PC-9 (cell line): Measurements from ENCODE around the gene MAGI1. TPM values are rescaled to one million over a fixed set of nuclear protein-coding genes. Genes with fewer than 3 reads are reported as not detected.

ENCODE experiments used
- BruUV-seq: library from RNA; stranded (reverse); fragments of 400-500 nt; replicated peaks from 2 replicates; lab custom pipeline; 2021; lab: Mats Ljungman, UMichigan
- CTCF ChIA-PET: fragments of 300-600 bp; sonication (Branson Sonifier 250); formaldehyde crosslinking; loops from one replicate; lab custom pipeline; 2022; ENCODE audit warnings: antibody characterized with exemption; lab: Charles Lee
- POLR2A ChIA-PET: fragments of 300-600 bp; sonication (Branson Sonifier 250); formaldehyde crosslinking; loops from one replicate; lab custom pipeline; 2022; ENCODE audit warnings: antibody characterized with exemption; ENCODE audit not compliant: unreplicated experiment; lab: Charles Lee
- DNase-seq, 2 experiments: peaks; one replicate each; pipeline versions ENCODE4 v3.0.0 to v3.0.0-alpha.2; 2015 to 2022; ENCODE audit warnings: mixed read lengths in 1 of 2
- H2AFZ ChIP-seq: fragments of 200-600 bp; sonication (generic); 2 replicates; pipeline ENCODE4 v1.8.1; 2017; ENCODE audit warnings: antibody characterized with exemption
- H3F3A ChIP-seq: fragments of 200-600 bp; sonication (generic); 2 replicates; pipeline ENCODE4 v1.8.1; 2017; ENCODE audit warnings: antibody characterized with exemption, mild to moderate bottlenecking, low read depth; ENCODE audit not compliant: insufficient read depth
- H3K27ac ChIP-seq: fragments of 200-600 bp; sonication (generic); 2 replicates; pipeline ENCODE4 v1.6.1; 2016; ENCODE audit warnings: mixed run types
- H3K27me3 ChIP-seq: fragments of 200-600 bp; sonication (generic); 2 replicates; pipeline ENCODE4 v1.6.1; 2016; ENCODE audit warnings: low read depth, mixed run types; ENCODE audit not compliant: insufficient read depth
- H3K36me3 ChIP-seq: fragments of 200-600 bp; sonication (generic); 2 replicates; pipeline ENCODE4 v1.6.1; 2016; ENCODE audit warnings: low read depth, mixed run types
- H3K4me1 ChIP-seq: fragments of 200-600 bp; sonication (generic); replicated peaks from 2 replicates; pipeline ENCODE4 v1.6.1; 2016; ENCODE audit warnings: mixed run types; ENCODE audit not compliant: insufficient read depth
- H3K4me2 ChIP-seq: fragments of 200-600 bp; sonication (generic); 2 replicates; pipeline ENCODE4 v1.6.1; 2017; ENCODE audit warnings: mixed run types
- H3K4me3 ChIP-seq: fragments of 200-600 bp; sonication (generic); 2 replicates; pipeline ENCODE4 v1.6.1; 2016; ENCODE audit warnings: mixed run types
- H3K79me2 ChIP-seq: fragments of 200-600 bp; sonication (generic); 2 replicates; pipeline ENCODE4 v1.6.1; 2017; ENCODE audit warnings: low read depth, mixed run types
- H3K9me2 ChIP-seq: fragments of 200-600 bp; sonication (generic); 2 replicates; pipeline ENCODE4 v1.8.1; 2017; ENCODE audit warnings: mild to moderate bottlenecking; ENCODE audit not compliant: insufficient read depth
- H3K9me3 ChIP-seq: fragments of 200-600 bp; sonication (generic); 2 replicates; pipeline ENCODE4 v1.8.1; 2016; ENCODE audit warnings: low read depth; ENCODE audit not compliant: insufficient read depth
- H4K20me1 ChIP-seq: fragments of 200-600 bp; sonication (generic); 2 replicates; pipeline ENCODE4 v1.8.1; 2017; ENCODE audit not compliant: insufficient read depth
- CTCF ChIP-seq: fragments of 200-600 bp; sonication (generic); conservative IDR thresholded peaks from 2 replicates; pipeline ENCODE4 v1.6.1; 2017; ENCODE audit warnings: mixed run types, antibody characterized with exemption, mild to moderate bottlenecking, moderate library complexity
- EZH2 ChIP-seq: fragments of 200-600 bp; sonication (generic); IDR thresholded peaks from 2 replicates; pipeline ENCODE4 v1.8.0; 2017; ENCODE audit warnings: antibody characterized with exemption, low read depth
- intact Hi-C: fragments of 100-400 bp; cut with micrococcal nuclease; formaldehyde crosslinking; loops from one replicate; pipeline ENCODE4 v1.10.0; 2022; ENCODE audit not compliant: unreplicated experiment
- total RNA-seq: library from RNA; stranded (reverse); gene quantifications from 2 replicates; pipeline ENCODE4 v1.2.3, GENCODE V29; 2021

Gene MAGI1
- total RNA-seq, 1 experiment from 2014 or later: 23.3 TPM

- H3K4me1 ChIP-seq: peaks cover 15% of the 10 kb centered on the region
- no peak for TF ChIP-seq EZH2
- TF ChIP-seq CTCF: no peak
- intact Hi-C loops: no loop called here
- H3K36me3 ChIP-seq: no peaks in the 10 kb centered on the region
- H3K79me2 ChIP-seq: peaks cover 14% of the 10 kb centered on the region; the same call in 1 of the 2 replicates
- no peak overlapping the region for H3K4me2 ChIP-seq
- ChIA-PET POLR2A (no interaction called here), CTCF (no interaction called here)
- no peaks in the 10 kb centered on the region for H3K9me2 ChIP-seq
- DNase-seq: no peak
- peaks cover 5% of the 10 kb centered on the region for H3F3A ChIP-seq
- no peak overlapping the region for H3K27ac ChIP-seq
- H3K27me3 ChIP-seq: no peaks in the 10 kb centered on the region
- no peak overlapping the region for H2AFZ ChIP-seq
- no peaks in the 10 kb centered on the region for H4K20me1 ChIP-seq
- no peaks in the 10 kb centered on the region; the same call in 1 of the 2 replicates for H3K9me3 ChIP-seq
- no peak overlapping the region for H3K4me3 ChIP-seq
- no TSS peak for BruUV-seq
Observed at GRCh38 chr3:65930648-65931047, 108.1 kb downstream of the MAGI1 start.

DNA sequence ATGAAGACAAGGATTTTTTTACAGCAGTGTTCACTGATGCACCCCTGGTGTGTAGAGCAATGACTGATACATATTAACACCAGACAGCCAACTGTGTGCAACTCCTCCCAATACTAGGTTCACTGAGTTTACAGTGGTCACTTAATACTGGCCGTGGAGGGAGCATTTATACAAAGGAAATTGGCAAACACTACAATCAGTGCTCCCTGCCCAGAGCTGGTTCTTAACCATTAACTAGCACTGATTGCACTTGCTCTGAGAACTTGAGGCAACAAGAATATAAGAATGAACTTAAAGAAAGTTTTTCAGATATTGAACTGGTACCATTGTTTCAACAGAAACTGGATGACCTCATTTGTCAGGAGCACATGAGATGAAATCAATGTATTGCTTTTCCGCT is 110.6 kb downstream of the MAGI1 start:
- Histone ChIP-seq H3K4me1 (peaks cover 15% of the 10 kb centered on the region), H3K9me2 (no peaks in the 10 kb centered on the region), H3K79me2 (peaks cover 11% of the 10 kb centered on the region; the same call in 1 of the 2 replicates), H3K36me3 (no peaks in the 10 kb centered on the region), H3K27ac (no peak overlapping the region), H3K9me3 (no peaks in the 10 kb centered on the region), H3K4me3 (no peak overlapping the region), H3K27me3 (no peaks in the 10 kb centered on the region), H3F3A (peaks cover 5% of the 10 kb centered on the region), H4K20me1 (no peaks in the 10 kb centered on the region), H2AFZ (no peak overlapping the region), H3K4me2 (no peak overlapping the region; the same call in 1 of the 2 replicates)
- peak in 1 of 2 experiments; percentile 35 for DNase-seq
- ChIA-PET POLR2A (interaction anchor here (0.5 kb wide), 1 partner anchor 98 kb away, joined by 6 read pairs; no protein-coding TSS in a partner anchor), CTCF (no interaction called here)
- no TSS peak for BruUV-seq
- no peak for TF ChIP-seq CTCF
- no peak for TF ChIP-seq EZH2
- intact Hi-C loops: no loop called here

DNA sequence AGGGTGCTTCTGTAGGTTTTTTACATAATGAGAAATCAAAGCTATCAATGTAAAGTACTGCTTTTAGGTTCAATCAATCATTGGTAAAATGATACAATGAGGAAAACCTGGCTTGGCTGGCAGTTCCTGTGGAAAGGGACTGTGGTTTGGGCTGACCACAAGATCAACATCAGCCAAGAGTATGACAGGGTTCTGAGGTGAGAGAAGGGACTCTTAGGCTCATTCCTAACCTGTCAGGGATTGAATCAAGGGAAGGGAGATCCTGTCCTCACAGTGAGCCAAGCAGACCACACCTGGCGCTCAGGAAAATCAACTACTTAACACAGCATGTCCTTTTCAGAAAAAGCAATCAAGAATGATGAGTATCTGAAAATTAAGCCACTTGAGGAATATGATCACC is 111.1 kb downstream of the MAGI1 start:
- Histone ChIP-seq H3K27me3 (no peaks in the 10 kb centered on the region), H3K4me3 (no peak overlapping the region), H3K36me3 (no peaks in the 10 kb centered on the region), H3K9me3 (no peaks in the 10 kb centered on the region), H3K27ac (no peak overlapping the region), H4K20me1 (no peaks in the 10 kb centered on the region), H2AFZ (no peak overlapping the region), H3K79me2 (peaks cover 11% of the 10 kb centered on the region; the same call in 1 of the 2 replicates), H3K4me2 (no peak overlapping the region; the same call in 1 of the 2 replicates), H3F3A (peaks cover 5% of the 10 kb centered on the region), H3K9me2 (no peaks in the 10 kb centered on the region), H3K4me1 (peaks cover 15% of the 10 kb centered on the region)
- ChIA-PET CTCF (no interaction called here), POLR2A (no interaction called here)
- no TSS peak for BruUV-seq
- DNase-seq: peak; percentile 43 to 76
- intact Hi-C loops: no loop called here
- TF ChIP-seq EZH2 (no peak), CTCF (no peak)
